Measurements from ENCODE around the gene CC2D1B.

GRCh38 chr1:52365071-52365745 lies 797 bp downstream of the CC2D1B start:
- TF ChIP-seq CTCF (IDR thresholded peaks at IDR 0.05) (no peak), POLR2A (IDR thresholded peaks at IDR 0.05; ENCODE audit: low read depth) (no peak)

Measured in esophagus muscularis mucosa (tissue), 3 donors.